AG04450 (cell line): ENCODE results near the gene SLC7A10. TPM values are rescaled to one million over a fixed set of nuclear protein-coding genes. Genes with fewer than 3 reads are reported as not detected.
"Not testable (repeated sequence)": the region's sequence is repeated elsewhere in the genome, so short reads cannot be mapped to it uniquely, and the experiment has no call there.

Experiments used
- CTCF ChIA-PET: fragments of 300-600, 350-600 bp; formaldehyde crosslinking; extraction: SDS; loops from one replicate; lab custom pipeline; 2022; ENCODE audit warnings: antibody characterized with exemption, inconsistent platforms; lab: Charles Lee
- POLR2A ChIA-PET: fragments of 350-600 bp; formaldehyde crosslinking; extraction: SDS; loops from one replicate; lab custom pipeline; 2021; ENCODE audit warnings: antibody characterized with exemption, inconsistent platforms; lab: Yijun Ruan, JAX
- DNase-seq: peaks from one replicate; pipeline ENCODE4 v3.0.0-alpha.2; 2011; ENCODE audit warnings: low read depth, low spot score
- H3K27ac ChIP-seq: one replicate; pipeline ENCODE4 v1.5.1; 2012; ENCODE audit warnings: low read depth, low read length, control low read depth
- H3K27me3 ChIP-seq: one replicate; pipeline ENCODE4 v1.6.0; 2012; ENCODE audit warnings: low read length; ENCODE audit not compliant: control insufficient read depth, insufficient read depth
- H3K4me3 ChIP-seq: 2 replicates; pipeline ENCODE4 v1.5.1; 2011; ENCODE audit warnings: mild to moderate bottlenecking, low read depth, low read length, control low read depth
- H3K9me3 ChIP-seq: 2 replicates; pipeline ENCODE4 v1.5.1; 2012; ENCODE audit warnings: low read length; ENCODE audit not compliant: control insufficient read depth, insufficient read depth
- CTCF ChIP-seq: IDR thresholded peaks from 2 replicates; pipeline ENCODE4 v1.5.1; 2011; ENCODE audit warnings: low read depth, low read length, control low read depth, inconsistent platforms
- polyA plus RNA-seq: library from polyadenylated mRNA; depleted of rRNA; stranded (reverse); fragments of >200 nt; gene quantifications from 2 replicates; pipeline ENCODE4 v1.2.3, GENCODE V29; 2011

The SLC7A10 gene
- polyA plus RNA-seq, 1 experiment = not detected

- CTCF ChIA-PET = interaction anchor here (1.3 to 2.0 kb wide), 2 partner anchors 9 to 43 kb away, joined by 4 to 5 read pairs; no protein-coding TSS in a partner anchor
- H3K4me3 ChIP-seq = no peak overlapping the region
- POLR2A ChIA-PET = no interaction called here
- peaks cover 15% of the 10 kb centered on the region for H3K9me3 ChIP-seq
- no peak for DNase-seq
- H3K27me3 ChIP-seq = peaks cover 50% of the 10 kb centered on the region
- H3K27ac ChIP-seq = no peak overlapping the region
- TF ChIP-seq CTCF = no peak
These were observed 1.0 kb upstream of the SLC7A10 start for GRCh38 chr19:33226550-33227241.

- no peak overlapping the region for H3K4me3 ChIP-seq
These were observed 774 bp downstream of the SLC7A10 start for GRCh38 chr19:33224694-33225457.

GRCh38 chr19:33222255-33222654 lies 3.4 kb downstream of the SLC7A10 start:
- H3K9me3 ChIP-seq, H3K27ac ChIP-seq, H3K4me3 ChIP-seq, DNase-seq, POLR2A ChIA-PET: not testable (repeated sequence)
- peaks cover 46% of the 10 kb centered on the region for H3K27me3 ChIP-seq
- CTCF ChIA-PET = interaction anchor here (2.5 kb wide), 1 partner anchor 38 kb away, joined by 11 read pairs; no protein-coding TSS in a partner anchor

More at GRCh38 chr19:33224694-33225457, 774 bp downstream of the SLC7A10 start:
- Histone ChIP-seq H3K9me3 (peaks cover 15% of the 10 kb centered on the region), H3K27me3 (peaks cover 58% of the 10 kb centered on the region), H3K27ac (no peak overlapping the region)
- TF ChIP-seq CTCF = no peak
- CTCF ChIA-PET = interaction anchor here (1.3 to 1.6 kb wide), 3 partner anchors 11 to 99 kb away, joined by 3 to 4 read pairs (median 4); no protein-coding TSS in a partner anchor
- POLR2A ChIA-PET = no interaction called here
- DNase-seq = no peak

- POLR2A ChIA-PET = no interaction called here
- CTCF ChIA-PET = interaction anchor here (2.5 kb wide), 1 partner anchor 37 kb away, joined by 11 read pairs; no protein-coding TSS in a partner anchor
- Histone ChIP-seq H3K9me3 (no peaks in the 10 kb centered on the region; the same call in 1 of the 2 replicates), H3K4me3 (no peak overlapping the region), H3K27me3 (peaks cover 41% of the 10 kb centered on the region), H3K27ac (no peak overlapping the region)
- no peak for TF ChIP-seq CTCF
- no peak for DNase-seq
These were observed 4.0 kb downstream of the SLC7A10 start for GRCh38 chr19:33221638-33222037.

GRCh38 chr19:33220735-33221134 lies 4.9 kb downstream of the SLC7A10 start:
- Histone ChIP-seq H3K9me3 (no peaks in the 10 kb centered on the region; the same call in 1 of the 2 replicates), H3K27ac (no peak overlapping the region), H3K4me3 (no peak overlapping the region), H3K27me3 (peaks cover 36% of the 10 kb centered on the region)
- TF ChIP-seq CTCF = no peak
- POLR2A ChIA-PET = no interaction called here
- CTCF ChIA-PET = interaction anchor here (0.7 kb wide), 1 partner anchor 37 kb away, joined by 3 read pairs; no protein-coding TSS in a partner anchor
- DNase-seq = no peak
